Measurements from ENCODE around the gene ENKUR. TPM values are rescaled to one million over a fixed set of nuclear protein-coding genes. Genes with fewer than 3 reads are reported as not detected.
A peak's percentile ranks its signal among the peaks of the same experiment; 100 is the strongest.
"Not testable (repeated sequence)": the region's sequence is repeated elsewhere in the genome, so short reads cannot be mapped to it uniquely, and the experiment has no call there.

The ENKUR gene
- total RNA-seq, 1 donor from 2014 or later = 0.39 TPM

GRCh38 chr10:24971374-24971773 is 44.6 kb downstream of the ENKUR start:
- DNase-seq = no peak

GRCh38 chr10:24969841-24970281 is 46.1 kb downstream of the ENKUR start:
- peak; percentile 88 for DNase-seq

GRCh38 chr10:24968951-24969350 is 47.0 kb downstream of the ENKUR start:
- not testable (repeated sequence) for DNase-seq

- DNase-seq = no peak
These were observed 47.6 kb downstream of the ENKUR start for GRCh38 chr10:24968349-24968748.

GRCh38 chr10:24966962-24967481 is 48.9 kb downstream of the ENKUR start:
- DNase-seq = no peak

- no peak for DNase-seq
These were observed 50.9 kb downstream of the ENKUR start for GRCh38 chr10:24965051-24965450.

- DNase-seq = no peak
These were observed 52.4 kb downstream of the ENKUR start for GRCh38 chr10:24963521-24964041.

GRCh38 chr10:24962995-24963394 is 53.0 kb downstream of the ENKUR start:
- DNase-seq = no peak

- DNase-seq = no peak
These were observed 54.4 kb downstream of the ENKUR start for GRCh38 chr10:24961582-24961981.

- no peak for DNase-seq
These were observed 56.6 kb downstream of the ENKUR start for GRCh38 chr10:24959382-24959730.

- DNase-seq = peak; percentile 81
These were observed 57.1 kb downstream of the ENKUR start for GRCh38 chr10:24958721-24959381.

- DNase-seq = peak; percentile 82
These were observed 57.8 kb downstream of the ENKUR start for GRCh38 chr10:24958091-24958720.

GRCh38 chr10:24957624-24958051 is 58.3 kb downstream of the ENKUR start:
- DNase-seq = not testable (repeated sequence)

- peak; percentile 61 for DNase-seq
These were observed 62.3 kb downstream of the ENKUR start for GRCh38 chr10:24953675-24954074.

- DNase-seq = peak; percentile 71
These were observed 63.0 kb downstream of the ENKUR start for GRCh38 chr10:24952707-24953645.

- peak; percentile 30 for DNase-seq
These were observed 63.7 kb downstream of the ENKUR start, which contains the start of gene PRTFDC1 for GRCh38 chr10:24952143-24952706. Gene PRTFDC1, minus strand, starts transcription at chr10:24952606. Its CDS starts 31 bp downstream, at chr10:24952575.

- peak; percentile 45 for DNase-seq
These were observed 64.5 kb downstream of the ENKUR start for GRCh38 chr10:24951201-24952142.

- DNase-seq = no peak
These were observed 65.5 kb downstream of the ENKUR start for GRCh38 chr10:24950439-24950838.

GRCh38 chr10:24949616-24950015 is 66.3 kb downstream of the ENKUR start:
- DNase-seq = no peak

GRCh38 chr10:24947304-24948097 is 68.5 kb downstream of the ENKUR start:
- peak; percentile 41 for DNase-seq

All from skin of body (tissue), 2 donors.